AG09319 (cell line): Measurements from ENCODE around the gene PHACTR3.
"Not testable (repeated sequence)": the region's sequence is repeated elsewhere in the genome, so short reads cannot be mapped to it uniquely, and the experiment has no call there.

Experiments used
- DNase-seq: peaks from one replicate; pipeline ENCODE4 v3.0.0-alpha.2; 2010; ENCODE audit warnings: low read depth; ENCODE audit errors: extremely low read depth
- TF ChIP-seq, protein P1 (sequence below): IDR thresholded peaks from 2 replicates; pipeline ENCODE4 v1.5.1; 2011; ENCODE audit warnings: low read depth, mild to moderate bottlenecking, inconsistent platforms, low read length, moderate library complexity

PHACTR3 gene

GRCh38 chr20:59845472-59845871 lies 241.1 kb downstream of the PHACTR3 start:
- no peak for DNase-seq
- TF ChIP-seq, protein P1, sequence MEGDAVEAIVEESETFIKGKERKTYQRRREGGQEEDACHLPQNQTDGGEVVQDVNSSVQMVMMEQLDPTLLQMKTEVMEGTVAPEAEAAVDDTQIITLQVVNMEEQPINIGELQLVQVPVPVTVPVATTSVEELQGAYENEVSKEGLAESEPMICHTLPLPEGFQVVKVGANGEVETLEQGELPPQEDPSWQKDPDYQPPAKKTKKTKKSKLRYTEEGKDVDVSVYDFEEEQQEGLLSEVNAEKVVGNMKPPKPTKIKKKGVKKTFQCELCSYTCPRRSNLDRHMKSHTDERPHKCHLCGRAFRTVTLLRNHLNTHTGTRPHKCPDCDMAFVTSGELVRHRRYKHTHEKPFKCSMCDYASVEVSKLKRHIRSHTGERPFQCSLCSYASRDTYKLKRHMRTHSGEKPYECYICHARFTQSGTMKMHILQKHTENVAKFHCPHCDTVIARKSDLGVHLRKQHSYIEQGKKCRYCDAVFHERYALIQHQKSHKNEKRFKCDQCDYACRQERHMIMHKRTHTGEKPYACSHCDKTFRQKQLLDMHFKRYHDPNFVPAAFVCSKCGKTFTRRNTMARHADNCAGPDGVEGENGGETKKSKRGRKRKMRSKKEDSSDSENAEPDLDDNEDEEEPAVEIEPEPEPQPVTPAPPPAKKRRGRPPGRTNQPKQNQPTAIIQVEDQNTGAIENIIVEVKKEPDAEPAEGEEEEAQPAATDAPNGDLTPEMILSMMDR, result no peak

DNA sequence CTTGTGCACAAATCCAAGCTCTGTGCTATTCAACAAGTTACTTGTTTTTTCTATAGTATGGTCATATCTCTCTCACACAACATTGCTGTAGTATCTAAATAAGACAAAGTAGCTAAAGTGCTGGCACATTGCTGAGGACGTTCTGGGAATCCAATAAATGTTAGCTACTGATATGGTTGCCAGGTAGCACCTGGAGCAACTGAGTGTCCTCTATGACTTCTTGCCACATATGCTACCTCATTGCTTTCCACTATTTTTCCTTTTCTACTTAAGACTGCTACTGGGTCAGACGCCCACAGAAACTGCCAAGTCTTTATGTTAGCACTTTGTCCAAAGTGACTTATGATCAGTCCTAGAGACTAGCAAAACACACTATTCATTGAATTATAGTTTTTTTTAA lies 243.8 kb downstream of the PHACTR3 start:
- TF ChIP-seq, protein P1, result no peak
- DNase-seq, result no peak

DNA sequence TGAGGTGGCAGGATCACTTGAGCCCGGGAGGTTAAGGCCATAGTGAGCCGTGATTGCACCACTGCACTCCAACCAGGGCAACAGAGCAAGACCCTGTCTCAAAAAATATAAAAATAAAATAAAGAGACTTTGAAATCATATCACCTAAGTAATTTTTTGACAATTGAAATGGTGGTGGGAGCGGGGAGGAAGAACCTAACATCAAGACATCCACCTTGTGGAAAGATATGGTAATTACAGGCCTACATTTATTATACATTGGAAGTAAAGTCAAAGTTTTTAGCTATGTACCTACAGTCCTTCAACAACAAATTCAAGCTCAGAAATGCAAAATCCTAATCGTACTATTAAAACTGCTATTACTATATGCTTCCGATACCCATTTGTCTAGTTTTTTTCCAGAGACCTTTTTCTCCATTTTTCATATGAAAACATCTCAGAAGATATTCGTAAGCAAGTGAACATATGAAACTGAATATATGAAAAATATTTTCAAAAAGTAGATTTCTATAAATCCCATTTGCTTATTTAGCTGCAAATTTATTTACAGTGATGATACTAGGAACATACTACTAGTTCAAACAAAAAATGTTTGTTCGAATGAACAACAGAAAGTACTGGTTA lies 245.8 kb downstream of the PHACTR3 start:
- DNase-seq, result peak; percentile 7
- TF ChIP-seq, protein P1, result peak; percentile 53

- not testable (repeated sequence) for DNase-seq
Measured at GRCh38 chr20:59856526-59856925, 252.2 kb downstream of the PHACTR3 start.

GRCh38 chr20:59856941-59857340 lies 252.6 kb downstream of the PHACTR3 start:
- DNase-seq, result not testable (repeated sequence)

DNA sequence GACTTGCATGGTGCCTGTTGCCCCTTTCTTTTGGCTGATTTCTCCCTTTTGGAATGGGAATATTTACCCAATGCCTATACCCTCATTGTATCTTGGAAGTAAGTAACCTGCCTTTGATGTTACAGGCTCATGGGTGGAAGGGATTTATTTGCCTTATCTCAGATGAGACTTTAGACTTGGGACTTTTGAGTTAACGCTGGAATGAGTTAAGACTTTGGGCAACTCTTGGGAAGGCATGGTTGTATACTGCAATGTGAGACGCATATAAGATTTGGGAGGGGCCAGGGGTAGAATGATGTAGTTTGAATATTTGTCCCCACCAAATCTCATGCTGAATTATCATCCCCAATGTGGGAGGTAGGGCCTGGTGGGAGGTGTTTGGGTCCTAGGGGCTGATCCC lies 253.6 kb downstream of the PHACTR3 start:
- DNase-seq, result no peak
- TF ChIP-seq, protein P1, result no peak

- DNase-seq, result no peak
- TF ChIP-seq, protein P1, result no peak
Measured at GRCh38 chr20:59858425-59858824, 254.1 kb downstream of the PHACTR3 start.

GRCh38 chr20:59861401-59861800 lies 257.1 kb downstream of the PHACTR3 start:
- TF ChIP-seq, protein P1, result no peak
- DNase-seq, result no peak

- DNase-seq, result no peak
- TF ChIP-seq, protein P1, result no peak
Measured at GRCh38 chr20:59863058-59863457, 258.7 kb downstream of the PHACTR3 start.
